Measurements from ENCODE around the gene ZNF853. TPM values are rescaled to one million over a fixed set of nuclear protein-coding genes. Genes with fewer than 3 reads are reported as not detected.

The ZNF853 gene
- total and polyA plus RNA-seq, 2 donors (not counting 3 experiments of a cell fraction or from before 2014, with no cell fraction given), result 0.47 to 0.58 TPM

DNA sequence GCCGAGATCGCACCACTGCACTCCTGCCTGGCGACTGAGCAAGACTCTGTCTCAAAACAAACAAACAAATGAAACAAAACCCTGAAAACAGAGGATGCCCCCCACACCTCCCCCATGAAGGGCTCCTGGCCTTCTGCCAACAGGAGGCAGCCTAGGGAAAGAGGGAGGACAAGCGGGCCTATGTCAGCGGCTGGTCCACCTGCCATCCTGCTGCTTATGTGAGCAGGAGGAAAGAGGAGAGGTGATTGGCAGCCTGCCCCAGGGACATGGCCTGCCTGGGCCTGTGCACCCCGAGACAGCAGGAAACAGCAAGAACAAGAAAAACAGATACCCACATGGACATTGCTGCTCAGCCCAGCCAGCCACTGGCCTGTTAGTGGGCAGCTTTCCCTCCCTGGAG lies 12.6 kb downstream of the ZNF853 start:
- TF ChIP-seq EZH2 (IDR thresholded peaks at IDR 0.05; ENCODE audit: borderline replicate concordance, low read depth, low read length, severe bottlenecking) (no peak), GATA2 (IDR thresholded peaks at IDR 0.05; ENCODE audit: insufficient read depth, insufficient read length, low read depth, low read length) (no peak), FOS (IDR thresholded peaks at IDR 0.05; ENCODE audit: borderline replicate concordance, insufficient read depth, low read length) (no peak), MYC (IDR thresholded peaks at IDR 0.05; ENCODE audit: low read depth, low read length) (no peak), POLR2AphosphoS5 (IDR thresholded peaks at IDR 0.05; ENCODE audit: insufficient read depth, low read depth, low read length) (no peak), POLR2A (IDR thresholded peaks at IDR 0.05; ENCODE audit: low read depth, low read length) (no peak), JUN (IDR thresholded peaks at IDR 0.05; ENCODE audit: borderline replicate concordance, insufficient read depth, insufficient read length, low read depth) (no peak)
- TF ChIP-seq, protein P1, sequence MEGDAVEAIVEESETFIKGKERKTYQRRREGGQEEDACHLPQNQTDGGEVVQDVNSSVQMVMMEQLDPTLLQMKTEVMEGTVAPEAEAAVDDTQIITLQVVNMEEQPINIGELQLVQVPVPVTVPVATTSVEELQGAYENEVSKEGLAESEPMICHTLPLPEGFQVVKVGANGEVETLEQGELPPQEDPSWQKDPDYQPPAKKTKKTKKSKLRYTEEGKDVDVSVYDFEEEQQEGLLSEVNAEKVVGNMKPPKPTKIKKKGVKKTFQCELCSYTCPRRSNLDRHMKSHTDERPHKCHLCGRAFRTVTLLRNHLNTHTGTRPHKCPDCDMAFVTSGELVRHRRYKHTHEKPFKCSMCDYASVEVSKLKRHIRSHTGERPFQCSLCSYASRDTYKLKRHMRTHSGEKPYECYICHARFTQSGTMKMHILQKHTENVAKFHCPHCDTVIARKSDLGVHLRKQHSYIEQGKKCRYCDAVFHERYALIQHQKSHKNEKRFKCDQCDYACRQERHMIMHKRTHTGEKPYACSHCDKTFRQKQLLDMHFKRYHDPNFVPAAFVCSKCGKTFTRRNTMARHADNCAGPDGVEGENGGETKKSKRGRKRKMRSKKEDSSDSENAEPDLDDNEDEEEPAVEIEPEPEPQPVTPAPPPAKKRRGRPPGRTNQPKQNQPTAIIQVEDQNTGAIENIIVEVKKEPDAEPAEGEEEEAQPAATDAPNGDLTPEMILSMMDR (IDR thresholded peaks at IDR 0.05; ENCODE audit: extremely low read depth in 1 of 2, insufficient read depth in 1 of 2, low read depth in 1 of 2, low read length in 2 of 2), result no peak
- TF ChIP-seq, protein P2, sequence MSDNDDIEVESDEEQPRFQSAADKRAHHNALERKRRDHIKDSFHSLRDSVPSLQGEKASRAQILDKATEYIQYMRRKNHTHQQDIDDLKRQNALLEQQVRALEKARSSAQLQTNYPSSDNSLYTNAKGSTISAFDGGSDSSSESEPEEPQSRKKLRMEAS (IDR thresholded peaks at IDR 0.05; ENCODE audit: insufficient read depth, insufficient read length), result no peak
- ChIA-PET POLR2A (no interaction called here), CTCF (no interaction called here)
- intact Hi-C loops (cut with micrococcal nuclease) (no loop called here), dilution Hi-C loops (cut with MboI; ENCODE audit: extremely low pct_ligation_motif_present, low sequenced_read_pairs) (no loop called here)
- no peaks in the 10 kb centered on the region for H3K27me3 ChIP-seq (ENCODE audit: control insufficient read depth in 2 of 2, insufficient read depth in 2 of 2, low read length in 2 of 2)
- no peaks in the 10 kb centered on the region for H3K79me2 ChIP-seq (ENCODE audit: control insufficient read depth, insufficient read depth, low read length)
- no TSS peak for BruUV-seq (replicated peaks)
- no peak overlapping the region for H3K9ac ChIP-seq (replicated peaks; ENCODE audit: extremely low read depth, insufficient read depth, low read length)
- DNase-seq (ENCODE audit: low read depth, low spot score) (no peak), FAIRE-seq (no peak)
- no peak overlapping the region for H2AFZ ChIP-seq (ENCODE audit: low read depth, low read length)
- H3K4me1 ChIP-seq (ENCODE audit: control insufficient read depth, extremely low read depth, insufficient read depth, low read length), result no peaks in the 10 kb centered on the region
- no peaks in the 10 kb centered on the region for H3K9me1 ChIP-seq (replicated peaks; ENCODE audit: control insufficient read depth, extremely low read depth, insufficient read depth, low read length)
- no peaks in the 10 kb centered on the region for H3K36me3 ChIP-seq (ENCODE audit: control insufficient read depth in 2 of 2, extremely low read depth in 1 of 2, insufficient read depth in 2 of 2, low read length in 2 of 2)
- H3K4me2 ChIP-seq (ENCODE audit: insufficient read depth, low read length), result no peak overlapping the region
- no peak overlapping the region for H3K27ac ChIP-seq (ENCODE audit: insufficient read depth, low read depth, low read length)
- no peaks in the 10 kb centered on the region for H3K9me3 ChIP-seq (replicated peaks; ENCODE audit: control insufficient read depth, insufficient read depth, low read length)
- H3K4me3 ChIP-seq (replicated peaks in 1 of 3; ENCODE audit: insufficient read depth in 1 of 3, low read depth in 1 of 3, low read length in 3 of 3), result no peak overlapping the region
- no peaks in the 10 kb centered on the region for H4K20me1 ChIP-seq (replicated peaks; ENCODE audit: control insufficient read depth, extremely low read depth, insufficient read depth, low read length)
